GM18502 (cell line): ENCODE measurements around the gene PHF1.
"Not testable (repeated sequence)": the region's sequence is repeated elsewhere in the genome, so short reads cannot be mapped to it uniquely, and the experiment has no call there.

Experiments used
- ATAC-seq: cut with Tn5 transposase; IDR thresholded peaks from one replicate; pipeline ENCODE4 v1.9.1; 2021; ENCODE audit warnings: mild to moderate bottlenecking; ENCODE audit not compliant: unreplicated experiment, poor library complexity

The PHF1 gene

GRCh38 chr6:33410711-33411631 is at the start of gene PHF1:
TSS of gene PHF1 (plus strand) at chr6:33411014. CDS start at chr6:33412264, 1,250 bp downstream.
- peak; percentile 30 for ATAC-seq

- not testable (repeated sequence) for ATAC-seq
Measured at GRCh38 chr6:33363486-33363885, 47.3 kb upstream of the PHF1 start.

GRCh38 chr6:33364475-33365205 is 46.2 kb upstream of the PHF1 start:
- not testable (repeated sequence) for ATAC-seq

GRCh38 chr6:33365206-33365971 is 45.4 kb upstream of the PHF1 start:
- not testable (repeated sequence) for ATAC-seq

- no peak for ATAC-seq
Measured at GRCh38 chr6:33367009-33367714, 43.7 kb upstream of the PHF1 start.

GRCh38 chr6:33367715-33368025 is 43.1 kb upstream of the PHF1 start:
- ATAC-seq, result not testable (repeated sequence)

- not testable (repeated sequence) for ATAC-seq
Measured at GRCh38 chr6:33371901-33372300, 38.9 kb upstream of the PHF1 start.

- ATAC-seq, result no peak
Measured at GRCh38 chr6:33372526-33373123, 38.2 kb upstream of the PHF1 start.

- no peak for ATAC-seq
Measured at GRCh38 chr6:33373960-33374910, 36.6 kb upstream of the PHF1 start.

GRCh38 chr6:33375143-33375671 is 35.6 kb upstream of the PHF1 start:
- no peak for ATAC-seq

- ATAC-seq, result no peak
Measured at GRCh38 chr6:33377171-33377570, 33.6 kb upstream of the PHF1 start.

- not testable (repeated sequence) for ATAC-seq
Measured at GRCh38 chr6:33379184-33379583, 31.6 kb upstream of the PHF1 start.

GRCh38 chr6:33380272-33380981 is 30.4 kb upstream of the PHF1 start:
- no peak for ATAC-seq

- ATAC-seq, result no peak
Measured at GRCh38 chr6:33383427-33384185, 27.2 kb upstream of the PHF1 start.

GRCh38 chr6:33384581-33385020 is 26.2 kb upstream of the PHF1 start:
- no peak for ATAC-seq

GRCh38 chr6:33390173-33390572 is 20.6 kb upstream of the PHF1 start:
- no peak for ATAC-seq

GRCh38 chr6:33390767-33391277 is 20.0 kb upstream of the PHF1 start:
- ATAC-seq, result no peak
